NT2/D1 (cell line): ENCODE data around the gene AP4M1.

Experiments
- YY1 ChIP-seq: IDR thresholded peaks from 2 replicates; pipeline ENCODE4 v1.6.1; 2011; ENCODE audit not compliant: insufficient read length, insufficient read depth
- ZNF274 ChIP-seq: IDR thresholded peaks from 2 replicates; pipeline ENCODE4 v1.6.1; 2011; ENCODE audit warnings: mild to moderate bottlenecking, low read depth, low read length

- no peak for TF ChIP-seq ZNF274
- no peak for TF ChIP-seq YY1
Measured at GRCh38 chr7:100122568-100122967, 21.1 kb downstream of the AP4M1 start.
